Liver (tissue), 9 donors: ENCODE results near the gene STAT3. TPM values are rescaled to one million over a fixed set of nuclear protein-coding genes. Genes with fewer than 3 reads are reported as not detected.

Experiments
- DNase-seq: peaks from one replicate; pipeline ENCODE4 v3.0.0-alpha.2; 2017; ENCODE audit warnings: low spot score
- H3K27ac ChIP-seq, 2 donors: one replicate each; pipeline ENCODE4 v1.7.0; 2013; ENCODE audit warnings: inconsistent platforms in 2 of 2, low read length in 2 of 2, control low read depth in 1 of 2, low read depth in 1 of 2, mild to moderate bottlenecking in 1 of 2
- H3K27me3 ChIP-seq, 4 donors: one replicate each; pipeline versions ENCODE4 v1.6.1 to v1.7.0; 2013; ENCODE audit warnings: low read length in 3 of 4, inconsistent platforms in 1 of 4, mild to moderate bottlenecking in 1 of 4, moderate library complexity in 1 of 4; ENCODE audit not compliant: control insufficient read depth in 4 of 4, insufficient read depth in 4 of 4
- H3K36me3 ChIP-seq, 4 donors: one replicate each; pipeline versions ENCODE4 v1.6.1 to v1.7.0; 2013; ENCODE audit warnings: low read length in 3 of 4, mild to moderate bottlenecking in 3 of 4, low read depth in 1 of 4, moderate library complexity in 1 of 4; ENCODE audit not compliant: control insufficient read depth in 4 of 4, insufficient read depth in 3 of 4
- H3K4me1 ChIP-seq, 4 donors: one replicate each; pipeline versions ENCODE4 v1.6.1 to v1.7.0; 2013; ENCODE audit warnings: low read length in 3 of 4, mild to moderate bottlenecking in 3 of 4, moderate library complexity in 1 of 4; ENCODE audit not compliant: control insufficient read depth in 4 of 4, insufficient read depth in 4 of 4
- H3K4me3 ChIP-seq, 3 donors: one replicate each; pipeline versions ENCODE4 v1.6.1 to v1.7.0; 2013; ENCODE audit warnings: low read length in 3 of 3, control low read depth in 1 of 3, low read depth in 1 of 3, mild to moderate bottlenecking in 1 of 3
- H3K9ac ChIP-seq, 2 donors: one replicate each; pipeline ENCODE4 v1.7.0; 2013; ENCODE audit warnings: low read length in 2 of 2, mild to moderate bottlenecking in 2 of 2, moderate library complexity in 2 of 2, control low read depth in 1 of 2, low read depth in 1 of 2
- H3K9me3 ChIP-seq, 4 donors: one replicate each; pipeline versions ENCODE4 v1.6.1 to v1.7.0; 2013; ENCODE audit warnings: low read length in 3 of 4; ENCODE audit not compliant: control insufficient read depth in 4 of 4
- ATF3 ChIP-seq: IDR thresholded peaks from 2 replicates; pipeline ENCODE4 v1.6.1; 2016; ENCODE audit warnings: antibody characterized with exemption
- CTCF ChIP-seq: fragments of 150-350 bp; IDR thresholded peaks from 2 replicates; pipeline ENCODE4 v1.5.1; 2017; ENCODE audit warnings: improper control_type of control experiment, low read depth, low read length; ENCODE audit not compliant: missing input control
- EGR1 ChIP-seq, 2 donors: IDR thresholded peaks; 2 replicates each; pipeline ENCODE4 v1.6.1; 2016 to 2018; ENCODE audit warnings: antibody characterized with exemption in 2 of 2, low read depth in 2 of 2
- FOXA1 ChIP-seq: IDR thresholded peaks from 2 replicates; pipeline ENCODE4 v1.6.1; 2016; ENCODE audit warnings: antibody characterized with exemption
- FOXA2 ChIP-seq: IDR thresholded peaks from 2 replicates; pipeline ENCODE4 v1.6.1; 2016; ENCODE audit warnings: antibody characterized with exemption
- GABPA ChIP-seq, 2 donors: IDR thresholded peaks in 1 of 2; conservative IDR thresholded peaks in 1 of 2; 2 replicates each; pipeline ENCODE4 v1.6.1; 2016; ENCODE audit warnings: antibody characterized with exemption in 2 of 2, mild to moderate bottlenecking in 1 of 2, moderate library complexity in 1 of 2
- HNF4G ChIP-seq: IDR thresholded peaks from 2 replicates; pipeline ENCODE4 v1.6.1; 2016; ENCODE audit warnings: antibody characterized with exemption
- JUND ChIP-seq, 2 donors: IDR thresholded peaks; 2 replicates each; pipeline ENCODE4 v1.6.1; 2016; ENCODE audit warnings: antibody characterized with exemption in 2 of 2
- MAX ChIP-seq: IDR thresholded peaks from 2 replicates; pipeline ENCODE4 v1.6.1; 2016; ENCODE audit warnings: antibody characterized with exemption
- RAD21 ChIP-seq, 2 donors: IDR thresholded peaks; 2 replicates each; pipeline ENCODE4 v1.6.1; 2016; ENCODE audit warnings: antibody characterized with exemption in 2 of 2, mild to moderate bottlenecking in 2 of 2
- RXRA ChIP-seq, 2 donors: IDR thresholded peaks; 2 replicates each; pipeline ENCODE4 v1.6.1; 2017 to 2018; ENCODE audit warnings: antibody characterized with exemption in 2 of 2, mild to moderate bottlenecking in 1 of 2
- SP1 ChIP-seq: IDR thresholded peaks from 2 replicates; pipeline ENCODE4 v1.6.1; 2018; ENCODE audit warnings: antibody characterized with exemption, mild to moderate bottlenecking
- TAF1 ChIP-seq: conservative IDR thresholded peaks from 2 replicates; pipeline ENCODE4 v1.6.1; 2016; ENCODE audit warnings: antibody characterized with exemption, mild to moderate bottlenecking
- YY1 ChIP-seq: IDR thresholded peaks from 2 replicates; pipeline ENCODE4 v1.6.1; 2016; ENCODE audit warnings: antibody characterized with exemption, mild to moderate bottlenecking
- WGBS: extraction: QIAGEN DNeasy Blood & Tissue Kit; methylation state at CpG from one replicate; pipeline ENCODE4 v1.1.7; 2013; 5-methylcytosine and 5-hydroxymethylcytosine counted together
- polyA plus RNA-seq, 2 donors: library from polyadenylated mRNA; stranded (reverse) in 1 of 2; unstranded in 1 of 2; fragments of 200-250 nt in 1 of 2; fragments of >200 nt in 1 of 2; fragmentation: Nextera tagmentation in 1 of 2; extraction: Ambion mirVana in 1 of 2; gene quantifications; one replicate each; pipeline versions ENCODE4 v1.2.1 to v1.2.3, GENCODE V29; 2013 to 2015
- total RNA-seq, 2 donors: library from RNA; depleted of rRNA; stranded (reverse); fragments of >200 nt; gene quantifications; one replicate each; pipeline ENCODE4 v1.2.3, GENCODE V29; 2014
- TF ChIP-seq, protein P1 (sequence below): IDR thresholded peaks from 2 replicates; pipeline ENCODE4 v1.6.1; 2016; ENCODE audit warnings: antibody characterized with exemption
- TF ChIP-seq, protein P2 (sequence below): IDR thresholded peaks from 2 replicates; pipeline ENCODE4 v1.6.1; 2016; ENCODE audit warnings: antibody characterized with exemption, mild to moderate bottlenecking
- donor health status: healthy.
- donor health status: healthy.
- donor health status: healthy.
- donor health status: healthy.
- donor health status: healthy.

The STAT3 gene
- total and polyA plus RNA-seq, 4 donors: 68.7 to 301 (median 114) TPM

GRCh38 chr17:42271006-42271778 lies 117.0 kb downstream of the STAT3 start:
- TF ChIP-seq GABPA (IDR thresholded peaks at IDR 0.05 in 1 of 2, conservative IDR thresholded peaks at IDR 0.05 in 1 of 2) (no peak), RXRA (IDR thresholded peaks at IDR 0.05) (no peak), FOXA1 (no peak), ATF3 (no peak), YY1 (no peak), SP1 (no peak), RAD21 (IDR thresholded peaks at IDR 0.05) (no peak)
- TF ChIP-seq, protein P1, sequence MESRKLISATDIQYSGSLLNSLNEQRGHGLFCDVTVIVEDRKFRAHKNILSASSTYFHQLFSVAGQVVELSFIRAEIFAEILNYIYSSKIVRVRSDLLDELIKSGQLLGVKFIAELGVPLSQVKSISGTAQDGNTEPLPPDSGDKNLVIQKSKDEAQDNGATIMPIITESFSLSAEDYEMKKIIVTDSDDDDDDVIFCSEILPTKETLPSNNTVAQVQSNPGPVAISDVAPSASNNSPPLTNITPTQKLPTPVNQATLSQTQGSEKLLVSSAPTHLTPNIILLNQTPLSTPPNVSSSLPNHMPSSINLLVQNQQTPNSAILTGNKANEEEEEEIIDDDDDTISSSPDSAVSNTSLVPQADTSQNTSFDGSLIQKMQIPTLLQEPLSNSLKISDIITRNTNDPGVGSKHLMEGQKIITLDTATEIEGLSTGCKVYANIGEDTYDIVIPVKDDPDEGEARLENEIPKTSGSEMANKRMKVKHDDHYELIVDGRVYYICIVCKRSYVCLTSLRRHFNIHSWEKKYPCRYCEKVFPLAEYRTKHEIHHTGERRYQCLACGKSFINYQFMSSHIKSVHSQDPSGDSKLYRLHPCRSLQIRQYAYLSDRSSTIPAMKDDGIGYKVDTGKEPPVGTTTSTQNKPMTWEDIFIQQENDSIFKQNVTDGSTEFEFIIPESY: no peak
- TF ChIP-seq, protein P2, sequence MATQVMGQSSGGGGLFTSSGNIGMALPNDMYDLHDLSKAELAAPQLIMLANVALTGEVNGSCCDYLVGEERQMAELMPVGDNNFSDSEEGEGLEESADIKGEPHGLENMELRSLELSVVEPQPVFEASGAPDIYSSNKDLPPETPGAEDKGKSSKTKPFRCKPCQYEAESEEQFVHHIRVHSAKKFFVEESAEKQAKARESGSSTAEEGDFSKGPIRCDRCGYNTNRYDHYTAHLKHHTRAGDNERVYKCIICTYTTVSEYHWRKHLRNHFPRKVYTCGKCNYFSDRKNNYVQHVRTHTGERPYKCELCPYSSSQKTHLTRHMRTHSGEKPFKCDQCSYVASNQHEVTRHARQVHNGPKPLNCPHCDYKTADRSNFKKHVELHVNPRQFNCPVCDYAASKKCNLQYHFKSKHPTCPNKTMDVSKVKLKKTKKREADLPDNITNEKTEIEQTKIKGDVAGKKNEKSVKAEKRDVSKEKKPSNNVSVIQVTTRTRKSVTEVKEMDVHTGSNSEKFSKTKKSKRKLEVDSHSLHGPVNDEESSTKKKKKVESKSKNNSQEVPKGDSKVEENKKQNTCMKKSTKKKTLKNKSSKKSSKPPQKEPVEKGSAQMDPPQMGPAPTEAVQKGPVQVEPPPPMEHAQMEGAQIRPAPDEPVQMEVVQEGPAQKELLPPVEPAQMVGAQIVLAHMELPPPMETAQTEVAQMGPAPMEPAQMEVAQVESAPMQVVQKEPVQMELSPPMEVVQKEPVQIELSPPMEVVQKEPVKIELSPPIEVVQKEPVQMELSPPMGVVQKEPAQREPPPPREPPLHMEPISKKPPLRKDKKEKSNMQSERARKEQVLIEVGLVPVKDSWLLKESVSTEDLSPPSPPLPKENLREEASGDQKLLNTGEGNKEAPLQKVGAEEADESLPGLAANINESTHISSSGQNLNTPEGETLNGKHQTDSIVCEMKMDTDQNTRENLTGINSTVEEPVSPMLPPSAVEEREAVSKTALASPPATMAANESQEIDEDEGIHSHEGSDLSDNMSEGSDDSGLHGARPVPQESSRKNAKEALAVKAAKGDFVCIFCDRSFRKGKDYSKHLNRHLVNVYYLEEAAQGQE: no peak
- Histone ChIP-seq H3K27me3 (no peaks in the 10 kb centered on the region), H3K27ac (peak overlapping the region in 1 of 2 donors; percentile 11), H3K4me1 (peaks cover 6 to 41% (median 20%) of the 10 kb centered on the region in 4 donors), H3K4me3 (no peak overlapping the region), H3K9ac (no peak overlapping the region), H3K9me3 (no peaks in the 10 kb centered on the region), H3K36me3 (no peaks in the 10 kb centered on the region)
- no peak for DNase-seq
- 89% methylated on average over 3 of the region's 3 CpGs for WGBS

DNA sequence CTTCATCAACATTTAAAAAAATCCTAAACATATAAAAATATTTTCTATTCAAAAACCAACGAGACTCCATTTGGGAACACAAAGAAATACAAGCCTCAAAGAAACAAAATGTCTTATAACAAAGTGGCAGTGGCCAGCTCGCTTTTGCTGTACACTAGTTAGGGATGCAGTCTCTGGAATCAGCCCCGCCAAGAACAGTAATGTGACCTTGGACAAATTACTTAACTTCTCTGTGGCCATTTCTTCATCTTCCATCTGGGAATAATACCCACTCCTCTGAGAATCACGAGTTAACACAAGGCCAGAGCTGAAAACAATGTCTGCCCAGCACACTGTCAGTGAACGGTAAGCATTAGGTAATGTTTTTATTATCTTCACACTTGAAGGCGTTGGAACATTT lies 117.6 kb downstream of the STAT3 start:
- Histone ChIP-seq H3K4me1 (peaks cover 6 to 41% (median 20%) of the 10 kb centered on the region in 4 donors), H3K27ac (peak overlapping the region in 1 of 2 donors; percentile 11), H3K27me3 (no peaks in the 10 kb centered on the region), H3K9ac (no peak overlapping the region), H3K4me3 (no peak overlapping the region), H3K36me3 (no peaks in the 10 kb centered on the region), H3K9me3 (no peaks in the 10 kb centered on the region)
- WGBS: 84% methylated on average over 6 of the region's 6 CpGs
- DNase-seq: no peak
- TF ChIP-seq CTCF: no peak
- no peak for TF ChIP-seq MAX
- TF ChIP-seq, protein P2: no peak
- TF ChIP-seq JUND (IDR thresholded peaks at IDR 0.05): no peak
- TF ChIP-seq, protein P1: no peak
- no peak for TF ChIP-seq YY1
- TF ChIP-seq FOXA1: no peak
- no peak for TF ChIP-seq GABPA (IDR thresholded peaks at IDR 0.05 in 1 of 2, conservative IDR thresholded peaks at IDR 0.05 in 1 of 2)
- TF ChIP-seq SP1: no peak
- no peak for TF ChIP-seq FOXA2
- TF ChIP-seq EGR1 (IDR thresholded peaks at IDR 0.05; ENCODE audit: low read depth in 2 of 2): no peak
- TF ChIP-seq TAF1: no peak
- TF ChIP-seq RXRA (IDR thresholded peaks at IDR 0.05): no peak
- no peak for TF ChIP-seq ATF3
- no peak for TF ChIP-seq HNF4G
